Measurements from ENCODE around the gene ELMOD3. TPM values are rescaled to one million over a fixed set of nuclear protein-coding genes. Genes with fewer than 3 reads are reported as not detected.

The ELMOD3 gene
- total RNA-seq, 4 donors from 2014 or later: 23.4 to 34.5 (median 31.4) TPM

- H3K27me3 ChIP-seq: no peaks in the 10 kb centered on the region
- intact Hi-C loops (cut with DNase I): no loop called here
- TF ChIP-seq CTCF (IDR thresholded peaks at IDR 0.05) (no peak), POLR2A (IDR thresholded peaks at IDR 0.05) (no peak)
- no peaks in the 10 kb centered on the region for H3K36me3 ChIP-seq
- H3K9me3 ChIP-seq: no peaks in the 10 kb centered on the region
- no peak overlapping the region for H3K4me3 ChIP-seq (replicated peaks in 1 of 3)
- H3K4me1 ChIP-seq: peaks cover 49 to 76% of the 10 kb centered on the region in 2 donors
- DNase-seq: peak; percentile 54 to 55
- WGBS, 2 donors: 63 to 75% methylated on average over 15 of the region's 15 CpGs
- H3K27ac ChIP-seq: peak overlapping the region; percentile 82 to 84 (median 83)
Observed at GRCh38 chr2:85405201-85406059, 50.9 kb downstream of the ELMOD3 start.

DNA sequence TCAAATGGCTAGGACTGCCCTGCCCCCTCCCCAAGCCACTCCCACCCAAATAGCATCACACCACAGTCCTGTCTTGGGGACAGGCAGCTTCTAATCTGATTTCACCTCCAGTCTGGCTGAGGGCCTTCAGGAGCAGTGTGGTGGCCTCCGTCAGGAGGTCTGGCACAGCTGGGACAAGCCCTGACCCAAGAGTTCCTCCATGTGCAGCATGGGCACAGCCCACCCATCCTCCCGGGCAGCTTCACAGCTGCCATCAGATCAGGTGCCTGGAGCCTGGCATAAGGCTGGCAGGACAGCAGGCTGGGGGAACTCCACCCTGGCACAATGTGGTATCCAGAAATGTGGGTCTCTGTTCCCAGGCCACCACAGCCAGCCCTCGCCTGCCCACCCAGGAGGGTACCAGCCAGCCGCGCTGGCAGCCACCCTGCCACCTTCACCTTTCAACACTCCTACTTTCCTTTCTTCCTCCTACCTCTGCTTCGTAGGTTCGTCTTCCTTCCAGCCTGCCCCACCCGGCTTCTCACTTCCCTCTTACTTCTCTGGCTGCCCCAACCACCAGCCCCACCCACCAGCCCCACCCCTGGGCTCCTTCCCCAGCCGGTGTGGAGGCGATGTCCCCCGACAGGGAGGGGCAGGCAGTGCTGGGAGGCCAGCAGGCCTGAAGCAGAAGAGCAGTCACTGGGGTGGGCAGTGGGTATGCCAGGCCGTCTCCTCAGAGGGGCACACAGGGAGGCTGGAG is 55.4 kb downstream of the ELMOD3 start, which contains the start of gene CAPG:
Gene CAPG (minus strand): TSS at position 522 of the 739 bp plus-strand sequence. CDS start 8,221 bp downstream, outside the sequence.
- no peaks in the 10 kb centered on the region for H3K36me3 ChIP-seq
- peak within 1 kb of the TSS; percentile 58 to 83 (median 80) for H3K27ac ChIP-seq
- DNase-seq: peak; percentile 68 to 78
- H3K4me3 ChIP-seq (replicated peaks in 1 of 3): no peak within 1 kb of the TSS
- H3K9me3 ChIP-seq: no peaks in the 10 kb centered on the region
- peak in 1 of 2 donors; percentile 12 for TF ChIP-seq POLR2A (IDR thresholded peaks at IDR 0.05)
- TF ChIP-seq CTCF (IDR thresholded peaks at IDR 0.05): no peak
- H3K27me3 ChIP-seq: no peaks in the 10 kb centered on the region
- intact Hi-C loops (cut with DNase I): loop anchor here (10.0 kb wide), 1 partner anchor 55 kb away; the partner anchor contains the start of genes ELMOD3 and RETSAT
- peaks cover 63 to 75% of the 10 kb centered on the region in 2 donors for H3K4me1 ChIP-seq
- 48 to 50% methylated on average over 10 to 12 of the region's 12 CpGs for WGBS, 2 donors

- Histone ChIP-seq H3K36me3 (no peaks in the 10 kb centered on the region), H3K4me3 (replicated peaks in 1 of 3) (no peak overlapping the region), H3K4me1 (peaks cover 63 to 75% of the 10 kb centered on the region in 2 donors), H3K27me3 (no peaks in the 10 kb centered on the region), H3K9me3 (no peaks in the 10 kb centered on the region), H3K27ac (peak overlapping the region; percentile 58 to 83 (median 80))
- DNase-seq: no peak
- WGBS, 2 donors: 91 to 92% methylated on average over 13 of the region's 13 CpGs
- TF ChIP-seq POLR2A (IDR thresholded peaks at IDR 0.05) (no peak), CTCF (IDR thresholded peaks at IDR 0.05) (no peak)
- intact Hi-C loops (cut with DNase I): loop anchor here (10.0 kb wide), 1 partner anchor 56 kb away; the partner anchor contains the start of genes ELMOD3 and RETSAT
Observed at GRCh38 chr2:85410584-85411404, 56.2 kb downstream of the ELMOD3 start.

- intact Hi-C loops (cut with DNase I): loop anchor here (10.0 kb wide), 1 partner anchor 57 kb away; the partner anchor contains the start of genes ELMOD3 and RETSAT
- TF ChIP-seq CTCF (IDR thresholded peaks at IDR 0.05) (no peak), POLR2A (IDR thresholded peaks at IDR 0.05) (no peak)
- no peak overlapping the region for H3K4me3 ChIP-seq (replicated peaks in 1 of 3)
- no peaks in the 10 kb centered on the region for H3K27me3 ChIP-seq
- H3K4me1 ChIP-seq: peaks cover 59 to 74% of the 10 kb centered on the region in 2 donors
- no peak for DNase-seq
- WGBS, 2 donors: 89 to 93% methylated on average over 5 of the region's 5 CpGs
- H3K27ac ChIP-seq: peak overlapping the region in 2 of 3 donors; percentile 80 to 83
- no peaks in the 10 kb centered on the region for H3K36me3 ChIP-seq
- H3K9me3 ChIP-seq: no peaks in the 10 kb centered on the region
Observed at GRCh38 chr2:85411405-85411748, 56.8 kb downstream of the ELMOD3 start.
